HCT116 (cell line): ENCODE data around the gene CTBP2. TPM values are rescaled to one million over a fixed set of nuclear protein-coding genes. Genes with fewer than 3 reads are reported as not detected.

Experiments used
- ATAC-seq: fragments of 200-7000 bp; cut with Tn5 transposase; 2 replicates; pipeline ENCODE4 v1.9.1; 2020; ENCODE audit warnings: mild to moderate bottlenecking, moderate library complexity
- BruUV-seq: library from RNA; stranded (reverse); fragments of 400-500 nt; replicated peaks from 2 replicates; lab custom pipeline; 2021; lab: Mats Ljungman, UMichigan
- CTCF ChIA-PET: fragments of 300-600 bp; sonication (Branson Sonifier 250); formaldehyde crosslinking; loops from one replicate; lab custom pipeline; 2021; ENCODE audit warnings: antibody characterized with exemption; lab: Charles Lee
- POLR2A ChIA-PET: fragments of 300-600, 350-600 bp; sonication (Branson Sonifier 250); formaldehyde crosslinking; loops from one replicate; lab custom pipeline; 2021; ENCODE audit warnings: antibody characterized with exemption; lab: Charles Lee
- RAD21 ChIA-PET, 2 experiments: fragments of 300-600 bp; sonication (Branson Sonifier 250); formaldehyde crosslinking; loops; one replicate each; lab custom pipeline; 2023; ENCODE audit warnings: low total read pairs in 2 of 2; ENCODE audit not compliant: uncharacterized antibody in 2 of 2, unreplicated experiment in 2 of 2, low non-redundant PET in 1 of 2; lab: Charles Lee
- DNase-seq: peaks from one replicate; pipeline ENCODE4 v3.0.0-alpha.2; 2010; ENCODE audit warnings: low read depth, low spot score
- H2AFZ ChIP-seq: fragments of 200-600 bp; shearing (Covaris generic), sonication (generic); 2 replicates; pipeline ENCODE4 v1.6.1; 2017; ENCODE audit warnings: low read depth, mixed run types, mixed read lengths, antibody characterized with exemption, low read length; ENCODE audit not compliant: poor library complexity, severe bottlenecking
- H3K27ac ChIP-seq: 2 replicates; pipeline ENCODE4 v1.5.1; 2012; ENCODE audit warnings: low read depth, low read length
- H3K27me3 ChIP-seq: fragments of 200-600 bp; sonication (generic); 2 replicates; pipeline ENCODE4 v1.6.1; 2016; ENCODE audit warnings: mixed run types, low read length, mixed read lengths; ENCODE audit not compliant: insufficient read depth
- H3K36me3 ChIP-seq, 2 experiments: fragments of 200-500 bp in 1 of 2; fragments of 200-600 bp in 1 of 2; sonication (Bioruptor generic) in 1 of 2; sonication (generic) in 1 of 2; 2 replicates each; pipeline versions ENCODE4 v1.5.1 to v1.6.1; 2014 to 2016; ENCODE audit warnings: low read length in 2 of 2, inconsistent platforms in 1 of 2, mixed read lengths in 1 of 2, mixed run types in 1 of 2; ENCODE audit not compliant: insufficient read depth in 2 of 2, control insufficient read depth in 1 of 2
- H3K4me1 ChIP-seq, 2 experiments: fragments of 200-600 bp in 1 of 2; sonication (generic) in 1 of 2; 2 replicates each; pipeline versions ENCODE4 v1.5.1 to v1.6.1; 2012 to 2017; ENCODE audit warnings: low read length in 2 of 2, inconsistent platforms in 1 of 2, mild to moderate bottlenecking in 1 of 2, mixed read lengths in 1 of 2, mixed run types in 1 of 2, moderate library complexity in 1 of 2; ENCODE audit not compliant: insufficient read depth in 2 of 2, control insufficient read depth in 1 of 2
- H3K4me2 ChIP-seq: fragments of 200-600 bp; sonication (generic); 2 replicates; pipeline ENCODE4 v1.6.1; 2017; ENCODE audit warnings: mixed run types, low read length, mixed read lengths
- H3K4me3 ChIP-seq, 2 experiments: fragments of 200-600 bp in 1 of 2; sonication (generic) in 1 of 2; replicated peaks in 1 of 2; 2 replicates each; pipeline ENCODE4 v1.5.1; 2011 to 2016; ENCODE audit warnings: low read length in 2 of 2, control low read depth in 1 of 2, low read depth in 1 of 2, mild to moderate bottlenecking in 1 of 2, mixed read lengths in 1 of 2, mixed run types in 1 of 2
- H3K79me2 ChIP-seq: fragments of 200-600 bp; sonication (generic); 2 replicates; pipeline ENCODE4 v1.6.1; 2017; ENCODE audit warnings: mild to moderate bottlenecking, mixed run types, low read length, moderate library complexity, mixed read lengths; ENCODE audit not compliant: insufficient read depth
- H3K9ac ChIP-seq: fragments of 200-600 bp; sonication (generic); 2 replicates; pipeline ENCODE4 v1.6.1; 2016; ENCODE audit warnings: low read length, mixed read lengths
- H3K9me2 ChIP-seq: fragments of 200-600 bp; sonication (generic), shearing (Covaris generic); 2 replicates; pipeline ENCODE4 v1.6.1; 2017; ENCODE audit warnings: mixed run types, mild to moderate bottlenecking, moderate library complexity; ENCODE audit not compliant: insufficient read depth
- H3K9me3 ChIP-seq, 2 experiments: fragments of 200-500 bp in 1 of 2; fragments of 200-600 bp in 1 of 2; sonication (Bioruptor generic) in 1 of 2; sonication (generic) in 1 of 2; 2 replicates each; pipeline ENCODE4 v1.6.1; 2014 to 2017; ENCODE audit warnings: low read length in 2 of 2, mixed read lengths in 2 of 2, inconsistent platforms in 1 of 2, low read depth in 1 of 2, mild to moderate bottlenecking in 1 of 2, mixed run types in 1 of 2, moderate library complexity in 1 of 2; ENCODE audit not compliant: control insufficient read depth in 1 of 2, insufficient read depth in 1 of 2
- H4K20me1 ChIP-seq: fragments of 200-600 bp; sonication (generic), shearing (Covaris generic); 2 replicates; pipeline ENCODE4 v1.6.1; 2017; ENCODE audit warnings: mixed run types, mild to moderate bottlenecking, moderate library complexity; ENCODE audit not compliant: insufficient read depth
- ELF1 ChIP-seq: IDR thresholded peaks from 2 replicates; pipeline ENCODE4 v1.6.1; 2012; ENCODE audit warnings: low read depth, borderline replicate concordance
- EZH2 ChIP-seq: fragments of 200-600 bp; sonication (generic); IDR thresholded peaks from 2 replicates; pipeline ENCODE4 v1.6.1; 2017; ENCODE audit warnings: antibody characterized with exemption, mixed run types
- RAD21 ChIP-seq: IDR thresholded peaks from 2 replicates; pipeline ENCODE4 v1.6.1; 2012; ENCODE audit warnings: low read depth, mild to moderate bottlenecking
- SP1 ChIP-seq: IDR thresholded peaks from 2 replicates; pipeline ENCODE4 v1.6.1; 2012; ENCODE audit warnings: low read depth
- ZFX ChIP-seq: fragments of 450-650 bp; IDR thresholded peaks from 2 replicates; pipeline ENCODE4 v1.6.1; 2017
- intact Hi-C: fragments of 100-400 bp; cut with micrococcal nuclease; formaldehyde crosslinking; loops from 2 replicates; pipeline ENCODE4 v1.10.0; 2022
- total RNA-seq: library from RNA; stranded (reverse); gene quantifications from one replicate; pipeline ENCODE4 v1.2.1, GENCODE V29; 2021; ENCODE audit not compliant: unreplicated experiment
- TF ChIP-seq, protein P1 (sequence below): IDR thresholded peaks from 2 replicates; pipeline ENCODE4 v1.6.1; 2011; ENCODE audit warnings: mild to moderate bottlenecking, low read length, moderate library complexity; ENCODE audit not compliant: insufficient replicate concordance; ENCODE audit errors: extremely low read depth

Gene CTBP2
- total RNA-seq, 1 experiment from 2014 or later, result 144 TPM

DNA sequence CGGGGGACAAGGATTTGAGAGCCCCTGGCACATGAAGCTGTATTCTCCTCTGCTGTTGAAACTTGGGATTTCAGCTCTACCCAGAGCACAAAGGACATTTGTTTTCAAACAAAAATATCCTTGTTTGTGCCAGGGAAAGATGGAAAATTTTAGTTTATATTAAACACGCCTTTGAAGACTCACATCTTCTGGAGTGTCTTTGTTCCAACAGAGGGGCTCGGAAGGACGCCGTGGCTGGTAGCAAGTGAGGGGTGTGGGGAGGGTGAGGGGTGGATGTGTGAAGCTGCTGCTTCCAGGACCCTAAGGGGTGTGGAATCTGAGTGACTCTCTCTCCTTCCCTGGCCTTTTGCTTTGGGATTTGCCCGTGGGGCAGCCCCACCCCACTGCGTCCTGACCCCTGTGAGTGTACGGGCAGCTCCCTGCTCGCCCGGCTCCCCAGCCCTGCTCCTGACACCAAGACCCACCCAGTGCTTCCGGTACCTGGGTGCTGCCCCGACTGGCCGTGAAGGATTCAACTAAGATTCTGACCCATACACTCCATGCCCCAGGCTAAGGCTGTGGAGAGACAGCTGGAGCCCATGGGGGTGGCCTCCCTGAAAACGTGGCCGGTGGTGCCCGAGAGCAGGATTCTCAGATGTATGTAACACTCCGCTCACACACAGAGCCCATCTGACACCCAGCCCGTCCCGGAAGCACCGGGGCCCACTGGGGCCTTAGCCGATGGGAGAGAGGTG is 158.9 kb downstream of the CTBP2 start:
- H3K79me2 ChIP-seq, result peaks cover 25% of the 10 kb centered on the region; the same call in 1 of the 2 replicates
- H3K9me3 ChIP-seq, result no peaks in the 10 kb centered on the region
- H3K4me1 ChIP-seq, result no peaks in the 10 kb centered on the region
- H3K27me3 ChIP-seq, result no peaks in the 10 kb centered on the region
- no peak overlapping the region for H2AFZ ChIP-seq
- ChIA-PET CTCF (no interaction called here), RAD21 (no interaction called here), POLR2A (no interaction called here)
- no peak overlapping the region for H3K27ac ChIP-seq
- ATAC-seq (no peak), DNase-seq (no peak)
- intact Hi-C loops, result no loop called here
- no peaks in the 10 kb centered on the region for H3K9me2 ChIP-seq
- no peak overlapping the region for H3K4me3 ChIP-seq
- BruUV-seq, result no TSS peak
- no peak overlapping the region for H3K9ac ChIP-seq
- no peak overlapping the region for H3K4me2 ChIP-seq
- TF ChIP-seq ZFX (no peak), RAD21 (no peak), EZH2 (no peak), SP1 (no peak), ELF1 (no peak)
- TF ChIP-seq, protein P1, sequence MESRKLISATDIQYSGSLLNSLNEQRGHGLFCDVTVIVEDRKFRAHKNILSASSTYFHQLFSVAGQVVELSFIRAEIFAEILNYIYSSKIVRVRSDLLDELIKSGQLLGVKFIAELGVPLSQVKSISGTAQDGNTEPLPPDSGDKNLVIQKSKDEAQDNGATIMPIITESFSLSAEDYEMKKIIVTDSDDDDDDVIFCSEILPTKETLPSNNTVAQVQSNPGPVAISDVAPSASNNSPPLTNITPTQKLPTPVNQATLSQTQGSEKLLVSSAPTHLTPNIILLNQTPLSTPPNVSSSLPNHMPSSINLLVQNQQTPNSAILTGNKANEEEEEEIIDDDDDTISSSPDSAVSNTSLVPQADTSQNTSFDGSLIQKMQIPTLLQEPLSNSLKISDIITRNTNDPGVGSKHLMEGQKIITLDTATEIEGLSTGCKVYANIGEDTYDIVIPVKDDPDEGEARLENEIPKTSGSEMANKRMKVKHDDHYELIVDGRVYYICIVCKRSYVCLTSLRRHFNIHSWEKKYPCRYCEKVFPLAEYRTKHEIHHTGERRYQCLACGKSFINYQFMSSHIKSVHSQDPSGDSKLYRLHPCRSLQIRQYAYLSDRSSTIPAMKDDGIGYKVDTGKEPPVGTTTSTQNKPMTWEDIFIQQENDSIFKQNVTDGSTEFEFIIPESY, result no peak
- TF ChIP-seq, all 23 proteins: peak for 0
- Histone ChIP-seq H3K36me3 (peaks cover 33 to 34% of the 10 kb centered on the region in 2 experiments), H4K20me1 (peaks cover 7% of the 10 kb centered on the region; the same call in 1 of the 2 replicates)
